ENCODE measurements around the gene HRH1.

The HRH1 gene

GRCh38 chr3:11307830-11308432 lies 153.6 kb downstream of the HRH1 start:
- no peak for FAIRE-seq
- no peak for DNase-seq (ENCODE audit: low spot score)

- no peak for FAIRE-seq
- DNase-seq (ENCODE audit: low spot score), result no peak
These were observed 156.0 kb downstream of the HRH1 start for GRCh38 chr3:11310258-11310657.

- DNase-seq (ENCODE audit: low spot score) (no peak), FAIRE-seq (no peak)
These were observed 157.9 kb downstream of the HRH1 start for GRCh38 chr3:11312166-11312565.
